HG03460 (cell line): ENCODE measurements around the gene CIBAR2.

Experiments used
- ATAC-seq: cut with Tn5 transposase; IDR thresholded peaks from one replicate; pipeline ENCODE4 v1.9.1; 2021; ENCODE audit not compliant: unreplicated experiment

The CIBAR2 gene

GRCh38 chr16:85144026-85144915 lies 32.0 kb upstream of the CIBAR2 start:
- no peak for ATAC-seq

DNA sequence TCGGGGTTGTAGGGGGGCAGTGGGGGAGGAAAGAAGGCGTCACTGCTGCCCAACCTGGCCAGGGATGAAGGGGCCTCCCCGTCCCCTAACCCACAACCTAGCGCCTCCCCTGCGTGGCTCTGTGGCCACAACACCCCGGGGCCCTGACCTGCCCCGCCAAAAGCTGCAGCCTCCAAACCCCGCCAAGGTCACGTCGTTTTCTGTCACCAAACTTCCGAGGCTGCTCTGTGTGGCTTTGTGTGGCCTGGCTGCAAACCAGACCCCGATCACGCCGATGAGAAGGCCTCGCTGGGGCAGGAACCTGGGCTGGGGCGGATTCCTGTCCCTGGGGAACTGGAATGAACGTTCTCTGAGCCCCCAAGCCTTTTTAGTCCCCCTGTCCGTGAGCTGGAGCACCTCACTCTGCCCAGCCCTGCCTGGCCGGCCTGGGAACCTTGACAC lies 30.5 kb upstream of the CIBAR2 start:
- ATAC-seq = no peak

DNA sequence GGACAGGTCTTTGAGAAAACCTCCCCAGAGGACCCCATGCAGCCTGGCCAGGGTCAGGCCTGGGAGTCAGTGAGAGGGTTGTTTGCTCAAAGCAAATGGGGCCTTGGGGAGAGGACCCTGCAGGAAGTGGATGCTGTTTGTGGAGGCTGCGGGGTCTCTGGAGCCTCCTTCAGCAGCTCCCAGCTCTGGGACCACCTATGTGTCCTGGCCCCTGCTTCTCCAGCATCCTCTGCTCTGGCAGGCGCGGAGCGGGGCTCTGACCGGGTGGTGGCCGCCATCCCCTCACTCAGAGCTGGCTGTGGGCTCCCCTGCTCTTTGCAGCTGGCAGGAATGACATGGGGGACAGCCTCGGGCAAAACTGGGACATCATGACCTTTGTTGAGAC lies 29.8 kb upstream of the CIBAR2 start:
- ATAC-seq = no peak

- no peak for ATAC-seq
These were observed 29.3 kb upstream of the CIBAR2 start for GRCh38 chr16:85141491-85142128.

GRCh38 chr16:85140455-85141012 lies 28.3 kb upstream of the CIBAR2 start:
- no peak for ATAC-seq

- no peak for ATAC-seq
These were observed 27.6 kb upstream of the CIBAR2 start for GRCh38 chr16:85139881-85140339.

GRCh38 chr16:85138825-85139627 lies 26.8 kb upstream of the CIBAR2 start:
- no peak for ATAC-seq

GRCh38 chr16:85138073-85138824 lies 26.0 kb upstream of the CIBAR2 start:
- ATAC-seq = no peak

DNA sequence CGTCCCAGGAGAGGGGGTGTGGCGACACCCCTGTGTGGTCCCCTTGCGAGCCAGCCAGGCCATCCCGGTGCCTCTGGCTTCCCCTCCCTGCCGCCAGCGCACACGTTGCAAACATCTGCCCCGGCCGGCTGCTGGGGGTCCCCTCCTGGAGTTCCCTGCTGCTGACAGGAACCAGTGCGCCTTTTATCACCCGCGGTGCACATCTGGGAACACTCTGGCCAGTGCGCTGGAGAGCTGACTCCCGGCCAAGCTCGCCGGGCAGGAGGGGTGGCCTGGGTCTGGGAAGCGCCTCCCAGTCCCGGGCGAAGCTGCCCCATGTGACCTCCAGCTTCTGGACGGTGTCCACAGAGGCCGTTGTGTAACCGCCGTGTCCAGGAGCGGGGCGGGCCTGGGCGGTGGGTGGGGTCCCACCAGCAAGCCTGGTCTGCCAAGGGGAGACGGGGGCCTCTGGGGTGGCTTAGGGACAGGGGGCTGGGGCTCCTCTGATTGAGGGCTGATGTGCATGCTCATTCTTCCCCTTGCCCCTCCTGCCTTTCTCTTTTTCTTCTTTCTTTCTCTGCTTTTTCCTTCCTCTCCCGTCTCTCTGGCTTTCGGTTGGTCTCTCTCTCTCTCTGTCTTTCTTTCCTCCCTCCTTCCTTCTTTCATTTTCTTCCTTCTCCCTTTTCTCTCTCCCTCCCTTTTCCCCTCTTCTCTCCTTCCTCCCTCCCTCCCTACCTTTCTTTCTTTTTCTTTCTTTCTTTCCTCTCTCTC lies 25.2 kb upstream of the CIBAR2 start:
- ATAC-seq = no peak

- ATAC-seq = no peak
These were observed 24.5 kb upstream of the CIBAR2 start for GRCh38 chr16:85136702-85137322.

DNA sequence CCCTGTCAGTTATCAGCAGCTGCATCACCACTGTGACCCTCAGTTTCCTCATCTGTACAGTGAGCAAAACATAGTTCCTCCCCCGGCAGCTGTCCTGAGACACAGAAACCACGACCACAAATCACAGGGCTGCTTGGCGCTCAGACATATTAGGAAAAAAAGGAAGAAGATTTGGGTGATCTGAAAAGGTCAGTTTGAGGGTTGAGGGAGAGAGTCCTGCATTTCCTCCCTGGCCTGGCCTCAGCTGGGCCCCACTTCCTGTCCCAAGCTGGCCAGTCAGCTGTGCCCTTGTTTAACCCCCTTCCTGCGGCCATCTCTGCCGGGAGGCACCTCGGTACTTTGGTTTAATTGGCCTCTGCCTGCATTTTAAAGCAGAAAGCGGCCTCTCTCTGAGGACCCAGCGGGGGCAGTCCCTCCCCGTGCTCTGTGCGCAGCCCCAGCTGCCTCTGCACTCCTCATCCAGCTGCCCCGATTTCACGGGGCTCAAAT lies 24.0 kb upstream of the CIBAR2 start:
- no peak for ATAC-seq

- no peak for ATAC-seq
These were observed 22.5 kb upstream of the CIBAR2 start for GRCh38 chr16:85134789-85135142.

DNA sequence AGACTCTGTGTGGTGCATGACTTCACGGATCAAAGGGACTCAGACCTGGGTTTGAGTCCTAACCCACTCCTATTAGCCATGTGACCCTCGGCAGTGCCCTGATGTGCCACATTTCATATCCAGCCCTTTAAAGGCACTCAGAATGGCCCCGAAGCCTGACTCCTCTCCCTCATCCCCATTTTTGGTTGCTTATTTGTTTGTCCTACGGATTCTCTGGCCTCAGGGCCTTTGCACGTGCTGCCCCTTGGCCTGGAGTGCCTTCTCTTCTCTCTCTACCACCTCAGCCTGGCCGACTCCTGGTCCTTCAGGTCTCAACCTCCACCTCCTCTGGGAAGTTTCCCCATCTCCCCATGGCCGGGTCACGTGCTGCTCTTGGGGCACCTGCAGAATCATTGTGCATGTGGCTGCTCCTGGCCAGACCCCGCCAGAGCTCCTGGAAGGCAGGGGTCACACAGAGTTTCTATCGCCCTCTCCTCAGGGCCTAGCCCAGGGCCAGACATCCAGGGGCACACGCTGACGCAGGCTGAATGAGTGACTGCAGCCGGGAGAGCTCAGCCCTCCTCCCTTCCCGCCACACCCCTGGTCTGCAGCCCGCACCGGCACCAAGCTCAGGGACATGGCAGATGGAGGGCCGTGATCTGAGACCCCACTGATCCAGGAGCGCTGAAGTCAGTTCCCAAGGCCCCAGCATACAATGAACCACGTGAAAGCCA lies 22.0 kb upstream of the CIBAR2 start:
- no peak for ATAC-seq

DNA sequence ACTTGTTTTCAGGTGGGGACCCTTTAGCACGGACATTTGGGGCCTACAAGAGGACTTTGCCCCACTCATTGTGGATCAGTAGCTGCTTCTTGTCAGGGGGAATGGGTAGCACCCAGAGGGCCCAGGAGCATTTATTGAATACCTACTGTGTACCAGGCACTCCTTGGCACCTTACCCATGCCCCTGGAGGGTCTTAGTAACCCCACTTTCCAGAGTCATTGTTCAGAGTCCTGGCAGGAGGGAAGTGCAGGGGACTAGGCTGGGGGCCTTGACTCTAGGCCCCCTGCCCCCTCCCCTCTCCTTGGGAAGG lies 21.0 kb upstream of the CIBAR2 start:
- ATAC-seq = no peak

- ATAC-seq = no peak
These were observed 20.4 kb upstream of the CIBAR2 start for GRCh38 chr16:85132456-85133289.

DNA sequence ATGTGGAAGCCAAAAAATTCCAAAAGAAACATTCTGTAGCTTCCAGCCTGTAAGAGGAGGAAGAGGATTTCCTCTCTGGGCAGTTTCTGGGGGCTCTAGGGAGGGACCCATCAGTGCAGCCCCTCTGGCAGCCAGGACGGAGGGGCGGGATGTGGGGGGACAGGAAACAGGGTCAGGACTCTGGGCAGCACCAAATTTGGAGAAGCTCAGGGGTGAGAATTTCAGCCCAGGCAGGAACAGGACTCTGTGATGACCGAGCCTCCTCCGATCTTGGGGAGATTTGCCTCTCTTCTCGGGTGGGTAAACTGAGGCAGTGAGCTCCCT lies 18.4 kb upstream of the CIBAR2 start:
- ATAC-seq = no peak

GRCh38 chr16:85129876-85130704 lies 17.8 kb upstream of the CIBAR2 start:
- no peak for ATAC-seq
